Measurements from ENCODE around the gene COL3A1. TPM values are rescaled to one million over a fixed set of nuclear protein-coding genes. Genes with fewer than 3 reads are reported as not detected.

Gene COL3A1
- total and polyA plus RNA-seq, 2 experiments from 2014 or later = 0.17 to 0.31 TPM

GRCh38 chr2:188977317-188977716, 3.1 kb downstream of the COL3A1 start:
- Mint-ChIP-seq H3K9me3 (no peaks in the 10 kb centered on the region), H3K4me3 (no peak overlapping the region), H3K4me1 (peaks cover 5% of the 10 kb centered on the region; the same call in 2 of the 3 replicates), H3K36me3 (ENCODE audit: low read depth) (no peaks in the 10 kb centered on the region), H3K27ac (no peak overlapping the region; the same call in 1 of the 2 replicates), H3K27me3 (ENCODE audit: insufficient read depth, low read depth, poor library complexity) (no peaks in the 10 kb centered on the region)
- H3K9me2 ChIP-seq (ENCODE audit: insufficient read depth) = no peaks in the 10 kb centered on the region
- no peak overlapping the region for H3K4me2 ChIP-seq
- H3F3A ChIP-seq (replicated peaks; ENCODE audit: low read depth) = no peaks in the 10 kb centered on the region
- H3K79me2 ChIP-seq (replicated peaks; ENCODE audit: insufficient read depth) = no peaks in the 10 kb centered on the region
- H4K20me1 ChIP-seq (replicated peaks; ENCODE audit: insufficient read depth) = no peaks in the 10 kb centered on the region
- no peak overlapping the region for H3K27ac ChIP-seq (ENCODE audit: low read depth)
- H3K27me3 ChIP-seq (ENCODE audit: insufficient read depth) = no peaks in the 10 kb centered on the region
- DNase-seq (ENCODE audit: low spot score) (no peak), ATAC-seq (no peak)
- no peak overlapping the region for H3K4me3 ChIP-seq
- no peak overlapping the region for H2AFZ ChIP-seq
- H3K36me3 ChIP-seq (ENCODE audit: insufficient read depth) = no peaks in the 10 kb centered on the region
- H3K4me1 ChIP-seq (ENCODE audit: insufficient read depth) = no peaks in the 10 kb centered on the region
- no peak for TF ChIP-seq CREB1 (CRISPR knock-in tag; IDR thresholded peaks at IDR 0.05; ENCODE audit: low read depth)
- TF ChIP-seq EZH2 (IDR thresholded peaks at IDR 0.05; ENCODE audit: low read depth, unreplicated experiment) = no peak
- no peak for TF ChIP-seq ZNF331 (CRISPR knock-in tag; IDR thresholded peaks at IDR 0.05; ENCODE audit: low read depth)
- no peak for TF ChIP-seq POLR2AphosphoS5 (IDR thresholded peaks at IDR 0.05; ENCODE audit: low read depth)
- TF ChIP-seq JUNB (IDR thresholded peaks at IDR 0.05; ENCODE audit: unreplicated experiment) = no peak
- no peak for TF ChIP-seq STAT1 (IDR thresholded peaks at IDR 0.05; ENCODE audit: unreplicated experiment)
- no peak for TF ChIP-seq EZH2phosphoT487 (IDR thresholded peaks at IDR 0.05; ENCODE audit: unreplicated experiment)
- TF ChIP-seq ZNF462 (CRISPR knock-in tag; IDR thresholded peaks at IDR 0.05) = no peak
- no peak for TF ChIP-seq REST (IDR thresholded peaks at IDR 0.05; ENCODE audit: unreplicated experiment)
- TF ChIP-seq ETS1 (IDR thresholded peaks at IDR 0.05) = no peak
- TF ChIP-seq NANOG (IDR thresholded peaks at IDR 0.05; ENCODE audit: borderline replicate concordance) = no peak
- no peak for TF ChIP-seq ZNF114 (CRISPR knock-in tag; IDR thresholded peaks at IDR 0.05)
- TF ChIP-seq CTCF (conservative IDR thresholded peaks at IDR 0.05; ENCODE audit: low read depth in 2 of 2) = no peak
